Hypothalamus (tissue), 51 donors: ENCODE results near the gene NGLY1.

Experiments used
- DNase-seq, 51 donors: peaks; one replicate each; lab custom pipeline; 2025; lab: John Stamatoyannopoulos, UW

NGLY1 gene

GRCh38 chr3:25784971-25785370, 1.7 kb upstream of the NGLY1 start:
- DNase-seq: no peak

- DNase-seq: peak in 21 of 51 donors; percentile 11 to 78 (median 60)
Observed at GRCh38 chr3:25783661-25784512, 644 bp upstream of the NGLY1 start.

DNA sequence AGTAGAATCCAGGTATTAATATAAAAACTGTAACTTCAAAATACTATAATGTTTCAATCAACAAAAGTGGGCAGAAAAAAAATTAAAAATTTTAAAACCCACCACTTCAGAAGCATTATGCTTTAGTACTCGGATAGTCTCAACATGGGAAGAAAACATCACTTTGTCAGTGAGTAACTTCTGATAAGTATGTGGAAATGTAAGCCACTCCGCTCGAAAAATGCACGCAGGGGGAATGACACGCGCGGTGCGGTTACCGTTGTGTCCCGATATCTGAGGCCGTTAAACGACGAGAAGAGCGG, 656 bp downstream of the NGLY1 start:
- DNase-seq: no peak

DNA sequence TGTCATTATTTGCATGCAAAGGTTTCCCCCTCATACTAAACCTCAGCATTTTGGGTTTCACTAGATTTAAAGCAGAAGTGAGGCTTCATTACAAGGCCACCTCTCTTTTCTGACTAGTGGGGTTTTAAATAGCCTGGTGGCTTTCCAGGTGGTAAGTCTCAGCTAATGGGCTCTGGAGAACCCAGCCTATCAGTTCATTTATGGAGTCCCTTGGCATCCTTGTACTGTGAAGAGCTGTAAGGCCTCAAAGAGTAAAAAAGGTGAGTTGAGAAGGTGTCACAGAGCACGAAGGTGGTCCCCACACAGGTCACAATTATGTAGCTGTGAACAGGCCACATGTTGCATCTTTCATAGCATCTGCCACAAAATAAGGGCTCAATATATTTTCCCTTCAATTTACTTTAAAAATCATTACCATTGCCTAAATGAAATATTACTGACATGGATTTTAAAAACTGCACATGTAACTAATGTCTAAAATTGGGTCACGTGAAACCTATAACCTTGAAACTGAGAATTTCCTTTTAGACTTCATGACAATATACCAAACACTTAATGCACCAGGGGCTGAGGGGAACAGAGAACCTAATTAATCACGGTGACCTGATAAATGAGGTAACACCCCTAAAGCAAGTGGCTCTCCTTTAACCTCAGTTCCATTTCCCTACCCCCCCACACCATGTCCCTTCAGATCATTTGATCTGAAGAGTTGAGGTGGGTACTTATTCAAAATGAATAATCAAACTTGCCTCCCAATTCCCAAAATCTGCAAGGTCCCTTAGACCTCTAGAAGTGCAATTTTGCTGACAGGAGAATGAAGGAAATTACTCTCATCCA, 1.3 kb downstream of the NGLY1 start:
- DNase-seq: no peak

GRCh38 chr3:25781145-25781757, 2.0 kb downstream of the NGLY1 start:
- no peak for DNase-seq

DNA sequence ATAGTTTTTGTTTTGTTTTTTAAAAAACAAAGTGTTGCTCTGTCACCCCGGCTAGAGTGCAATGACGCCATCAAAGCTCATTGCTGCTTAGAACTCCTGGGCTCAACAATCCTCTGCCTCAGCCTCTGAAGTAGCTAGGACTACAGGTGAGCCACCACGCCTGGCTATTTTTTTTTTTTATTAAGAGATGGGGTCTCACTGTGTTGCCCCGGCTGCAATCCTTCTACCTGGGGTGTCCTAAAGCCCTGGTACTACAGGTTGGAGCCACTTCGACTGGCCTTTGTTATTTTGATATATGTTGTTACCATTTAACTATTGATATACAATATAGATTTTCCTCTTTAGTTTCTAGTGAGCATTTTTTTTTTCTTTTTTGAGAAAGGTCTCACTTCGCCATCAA, 2.6 kb downstream of the NGLY1 start:
- no peak for DNase-seq

GRCh38 chr3:25775936-25776335, 7.3 kb downstream of the NGLY1 start:
- DNase-seq: no peak

DNA sequence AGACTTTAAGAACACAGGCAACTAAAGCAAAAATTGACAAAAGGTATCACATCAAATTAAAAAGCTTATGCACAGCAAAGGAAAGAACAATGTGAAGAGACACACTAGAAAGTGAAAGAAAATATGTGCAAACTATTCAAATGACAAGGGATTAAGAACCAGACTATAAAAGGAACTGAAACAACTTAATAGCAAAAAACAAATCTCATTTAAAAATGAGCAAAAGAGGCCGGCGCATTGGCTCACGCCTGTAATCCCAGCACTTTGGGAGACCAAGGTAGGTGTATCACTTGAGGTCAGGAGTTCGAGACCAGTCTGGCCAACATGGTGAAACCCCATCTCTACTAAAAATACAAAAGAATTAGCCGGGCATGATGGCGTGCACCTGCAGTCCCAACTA, 14.4 kb downstream of the NGLY1 start:
- DNase-seq: no peak

- no peak for DNase-seq
Observed at GRCh38 chr3:25751725-25752124, 31.5 kb downstream of the NGLY1 start.

- no peak for DNase-seq
Observed at GRCh38 chr3:25751048-25751447, 32.2 kb downstream of the NGLY1 start.

DNA sequence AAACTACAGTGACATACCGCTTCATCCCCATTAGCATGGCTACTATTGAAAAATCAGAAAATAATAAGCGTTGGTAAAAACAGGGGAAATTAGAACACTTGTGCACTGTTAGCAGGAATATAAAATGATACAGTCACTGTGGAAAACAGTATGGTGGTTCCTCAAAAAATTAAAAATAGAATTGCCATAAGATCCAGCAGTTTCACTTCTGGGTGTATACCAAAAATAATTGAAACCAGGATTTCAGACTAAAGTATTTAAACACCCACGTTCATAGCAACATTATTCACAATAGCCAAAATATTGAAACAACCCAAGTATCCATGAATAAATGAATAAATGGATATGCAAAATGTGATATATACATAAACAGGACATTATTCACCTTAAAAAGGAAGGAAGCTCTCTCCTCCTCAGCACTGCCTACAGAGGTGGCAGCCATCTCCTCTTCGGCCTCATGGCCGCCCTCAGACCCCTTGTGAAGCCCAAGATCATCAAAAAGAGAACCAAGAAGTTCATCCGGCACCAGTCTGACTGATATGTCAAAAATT, 34.1 kb downstream of the NGLY1 start:
- no peak for DNase-seq

- no peak for DNase-seq
Observed at GRCh38 chr3:25748189-25748588, 35.1 kb downstream of the NGLY1 start.

- no peak for DNase-seq
Observed at GRCh38 chr3:25747033-25747432, 36.2 kb downstream of the NGLY1 start.

GRCh38 chr3:25744470-25744869, 38.8 kb downstream of the NGLY1 start:
- no peak for DNase-seq

DNA sequence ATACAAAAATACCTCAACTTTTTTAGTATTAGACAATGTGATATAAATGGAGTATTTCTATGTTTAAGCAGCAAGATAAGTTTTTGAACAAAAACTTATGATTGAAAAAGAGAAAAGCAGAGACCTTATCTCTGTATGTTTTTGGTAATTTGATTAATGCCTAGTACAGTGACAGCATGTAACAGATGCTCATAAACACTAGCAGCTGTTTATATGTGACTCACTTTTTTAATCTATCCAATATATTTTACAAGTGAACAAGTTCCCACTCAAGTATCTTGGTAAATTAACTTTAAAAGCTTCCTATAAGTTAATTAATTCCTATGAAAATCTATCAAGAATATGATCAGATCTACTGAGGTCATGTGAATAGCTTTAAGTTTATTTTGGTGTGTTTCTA, 55.1 kb downstream of the NGLY1 start:
- DNase-seq: no peak

- DNase-seq: no peak
Observed at GRCh38 chr3:25727316-25727715, 55.9 kb downstream of the NGLY1 start.

DNA sequence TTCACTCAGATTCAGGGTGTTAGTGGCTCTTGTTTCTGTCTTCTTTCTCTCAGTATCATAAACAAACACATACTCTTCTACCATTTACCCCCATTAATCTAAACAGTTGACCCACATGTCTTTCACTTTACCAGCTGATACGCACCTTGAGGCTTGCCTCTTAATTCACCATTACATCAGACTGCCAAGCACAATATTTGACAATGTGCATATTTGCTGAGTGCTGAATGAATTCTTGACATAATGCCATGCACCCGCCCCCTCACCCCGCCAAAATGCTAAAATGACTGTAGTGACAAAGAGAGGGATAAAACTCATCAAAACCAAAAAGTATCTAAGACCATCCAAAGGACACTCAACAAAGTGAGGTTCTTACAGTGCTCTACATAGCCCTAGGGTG, 57.4 kb downstream of the NGLY1 start:
- DNase-seq: no peak

GRCh38 chr3:25724948-25725645, 58.1 kb downstream of the NGLY1 start:
- no peak for DNase-seq

- no peak for DNase-seq
Observed at GRCh38 chr3:25723802-25724201, 59.4 kb downstream of the NGLY1 start.

DNA sequence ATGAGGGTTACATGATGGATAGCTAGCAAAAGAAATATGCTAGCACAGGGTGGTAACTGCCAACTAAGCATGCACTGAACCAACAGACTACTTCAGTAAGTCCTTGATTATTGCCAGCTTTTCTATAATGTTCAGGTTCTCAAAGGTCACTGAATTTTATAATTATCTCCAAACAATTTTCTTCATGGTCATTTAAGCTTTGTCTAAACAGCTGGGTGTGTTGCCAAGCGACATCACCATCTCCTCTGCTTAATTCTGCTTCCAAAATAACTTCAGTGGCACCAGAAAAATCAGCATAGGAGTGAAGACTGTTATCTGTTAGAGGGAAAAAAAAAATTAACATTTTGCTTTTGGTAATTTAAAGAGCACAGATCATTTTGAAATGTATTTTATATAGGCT, 63.9 kb downstream of the NGLY1 start:
- DNase-seq: no peak
